Activated T-helper 2 cell treated with anti-CD3 and anti-CD28 coated beads, Interferon-gamma antibody, Interleukin-2, Interleukin-4, amounts not matched to agents 10 μg/mL and 5 μg/mL and 100 μg/mL, durations not matched to agents 14 hours and 24 hours and 36 hours (primary cell): ENCODE results near the gene NSD2. TPM values are rescaled to one million over a fixed set of nuclear protein-coding genes. Genes with fewer than 3 reads are reported as not detected.

Source experiments
- DNase-seq: peaks from one replicate; pipeline ENCODE4 v3.0.0; 2021; ENCODE audit warnings: low spot score
- H3K27ac Mint-ChIP-seq: one replicate; pipeline ENCODE4 v1.8.0; 2021; ENCODE audit warnings: mixed read lengths
- H3K27me3 Mint-ChIP-seq: one replicate; pipeline ENCODE4 v1.8.0; 2021; ENCODE audit warnings: low read depth, mixed read lengths
- H3K36me3 Mint-ChIP-seq: one replicate; pipeline ENCODE4 v1.8.0; 2021; ENCODE audit warnings: low read depth, mixed read lengths
- H3K4me1 Mint-ChIP-seq: one replicate; pipeline ENCODE4 v1.8.0; 2021; ENCODE audit warnings: low read depth, mixed read lengths
- H3K4me3 Mint-ChIP-seq: one replicate; pipeline ENCODE4 v1.8.0; 2021; ENCODE audit warnings: low read depth, mild to moderate bottlenecking, moderate library complexity, mixed read lengths
- H3K9me3 Mint-ChIP-seq: one replicate; pipeline ENCODE4 v1.8.0; 2021; ENCODE audit warnings: mixed read lengths
- intact Hi-C: fragments of 100-400 bp; cut with micrococcal nuclease; formaldehyde crosslinking; loops from one replicate; pipeline ENCODE4 v1.15.1; 2023
- total RNA-seq: library from RNA; stranded (reverse); gene quantifications from 2 replicates; pipeline ENCODE4 v1.2.3, GENCODE V29; 2022

NSD2 gene
- total RNA-seq, 1 donor from 2014 or later = 208 TPM

GRCh38 chr4:1862055-1862911 is 8.9 kb upstream of the NSD2 start:
- intact Hi-C loops = no loop called here
- Mint-ChIP-seq H3K27ac (peak overlapping the region; percentile 28), H3K9me3 (no peaks in the 10 kb centered on the region), H3K4me1 (peaks cover 22% of the 10 kb centered on the region), H3K4me3 (peak overlapping the region; percentile 64), H3K36me3 (no peaks in the 10 kb centered on the region), H3K27me3 (no peaks in the 10 kb centered on the region)
- no peak for DNase-seq

DNA sequence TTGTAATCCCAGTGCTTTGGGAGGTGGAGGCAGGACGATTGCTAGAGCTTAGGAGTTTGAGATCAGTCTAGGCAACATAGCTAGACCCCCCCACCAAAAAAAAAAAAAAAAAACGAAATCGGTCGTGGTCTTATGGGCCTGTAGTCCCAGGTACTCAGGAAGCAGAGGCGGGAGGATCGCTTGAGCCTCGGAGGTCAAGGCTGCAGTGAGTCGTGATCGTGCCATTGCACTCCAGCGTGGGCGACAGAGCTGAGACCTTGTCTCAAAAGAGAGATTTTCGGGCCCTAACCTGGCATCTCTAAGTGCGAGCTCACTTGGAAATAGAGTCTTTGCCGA is 8.3 kb upstream of the NSD2 start:
- no peak for DNase-seq
- Mint-ChIP-seq H3K27ac (no peak overlapping the region), H3K9me3 (no peaks in the 10 kb centered on the region), H3K4me3 (peak overlapping the region; percentile 51), H3K36me3 (no peaks in the 10 kb centered on the region), H3K4me1 (peaks cover 18% of the 10 kb centered on the region), H3K27me3 (no peaks in the 10 kb centered on the region)
- intact Hi-C loops = no loop called here

DNA sequence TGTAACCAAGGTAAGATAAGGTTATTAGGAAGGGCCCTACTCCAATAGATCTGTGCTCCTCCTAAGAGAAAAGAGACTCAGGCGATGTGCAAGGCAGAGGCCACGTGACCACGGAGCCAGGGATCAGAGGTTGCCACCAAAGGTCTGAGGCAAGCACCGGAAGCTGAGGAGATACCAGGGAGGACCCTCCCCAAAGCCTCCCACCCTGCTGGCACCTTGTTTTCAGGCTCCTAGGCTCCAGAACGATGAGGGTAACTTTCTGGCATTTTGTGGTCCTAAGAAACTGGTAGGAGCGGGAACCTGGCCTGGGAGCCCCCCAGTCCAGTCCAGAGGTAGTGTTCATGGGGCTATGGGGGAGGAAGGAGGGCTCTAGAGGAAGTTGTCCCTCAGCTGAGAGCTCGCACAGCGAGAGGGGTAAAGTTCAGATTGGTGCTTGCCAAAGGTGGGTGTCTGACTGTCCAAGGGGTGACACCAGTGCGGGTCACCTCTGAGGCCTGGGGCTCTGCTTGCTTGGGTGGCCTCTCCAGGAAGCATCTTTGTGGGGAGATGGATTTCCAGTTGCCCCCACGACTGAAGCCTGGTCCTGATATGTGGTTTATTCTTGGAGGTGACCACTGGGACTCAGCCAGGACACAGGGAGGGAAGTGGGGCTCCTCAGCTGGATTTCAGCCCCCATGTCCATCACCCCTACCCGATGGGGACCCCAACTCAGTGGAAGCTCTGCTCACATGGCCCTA is 7.7 kb upstream of the NSD2 start:
- DNase-seq = no peak
- peak overlapping the region; percentile 51 for H3K4me3 Mint-ChIP-seq
- no peaks in the 10 kb centered on the region for H3K27me3 Mint-ChIP-seq
- no peaks in the 10 kb centered on the region for H3K36me3 Mint-ChIP-seq
- no peak overlapping the region for H3K27ac Mint-ChIP-seq
- H3K4me1 Mint-ChIP-seq = peaks cover 18% of the 10 kb centered on the region
- intact Hi-C loops = no loop called here
- no peaks in the 10 kb centered on the region for H3K9me3 Mint-ChIP-seq

GRCh38 chr4:1864076-1865008 is 6.9 kb upstream of the NSD2 start:
- Mint-ChIP-seq H3K4me1 (peaks cover 19% of the 10 kb centered on the region), H3K4me3 (no peak overlapping the region), H3K27ac (no peak overlapping the region), H3K36me3 (no peaks in the 10 kb centered on the region), H3K27me3 (no peaks in the 10 kb centered on the region), H3K9me3 (no peaks in the 10 kb centered on the region)
- intact Hi-C loops = no loop called here
- no peak for DNase-seq

DNA sequence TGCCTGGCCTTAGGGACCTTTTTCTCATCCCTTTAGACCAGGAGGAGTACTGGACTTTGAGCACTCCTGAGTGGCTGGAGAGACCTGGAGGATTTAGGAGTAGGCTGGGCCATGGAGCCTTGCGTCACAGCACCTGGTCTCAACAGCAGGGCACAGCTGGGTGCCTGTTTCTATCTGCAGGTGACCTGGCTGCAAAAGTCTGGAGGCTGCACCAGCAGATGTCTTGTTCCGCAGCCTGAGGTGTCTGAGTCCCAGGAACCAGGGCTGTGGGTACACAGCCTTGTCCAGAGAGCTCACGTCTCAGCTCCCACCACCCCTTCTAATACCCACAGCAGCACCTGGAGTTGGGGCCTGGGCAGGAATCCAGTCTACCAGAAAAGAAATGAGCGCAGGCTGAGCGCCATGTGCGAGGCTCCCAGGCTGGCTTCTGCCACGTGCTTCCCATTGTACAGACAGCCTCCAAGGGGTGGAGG is 5.0 kb upstream of the NSD2 start:
- no peaks in the 10 kb centered on the region for H3K36me3 Mint-ChIP-seq
- peaks cover 23% of the 10 kb centered on the region for H3K4me1 Mint-ChIP-seq
- DNase-seq = no peak
- H3K4me3 Mint-ChIP-seq = no peak overlapping the region
- no peaks in the 10 kb centered on the region for H3K27me3 Mint-ChIP-seq
- intact Hi-C loops = no loop called here
- H3K27ac Mint-ChIP-seq = no peak overlapping the region
- H3K9me3 Mint-ChIP-seq = no peaks in the 10 kb centered on the region

DNA sequence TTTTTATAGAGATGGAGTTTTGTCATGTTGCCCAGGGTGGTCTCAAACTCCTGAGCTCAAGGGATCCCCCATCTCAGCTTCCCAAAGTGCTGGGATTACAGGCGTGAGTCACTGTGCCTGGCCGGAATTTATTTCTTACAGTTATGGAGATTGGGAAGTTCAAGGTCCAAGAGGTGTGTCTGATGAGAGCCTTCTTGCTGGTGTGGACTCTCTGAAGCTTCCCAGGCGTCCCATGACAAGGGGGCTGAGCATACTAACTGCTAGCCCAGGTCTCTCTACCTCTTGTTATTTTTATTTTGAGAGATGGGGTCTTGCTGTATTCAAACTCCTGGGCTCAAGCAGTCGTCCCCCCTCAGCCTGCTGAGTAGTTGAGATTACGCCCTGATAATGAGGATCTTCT is 2.9 kb upstream of the NSD2 start:
- Mint-ChIP-seq H3K9me3 (no peaks in the 10 kb centered on the region), H3K27me3 (no peaks in the 10 kb centered on the region), H3K4me1 (peaks cover 12% of the 10 kb centered on the region), H3K36me3 (peaks cover 10% of the 10 kb centered on the region), H3K4me3 (no peak overlapping the region), H3K27ac (no peak overlapping the region)
- no peak for DNase-seq
- intact Hi-C loops = no loop called here

DNA sequence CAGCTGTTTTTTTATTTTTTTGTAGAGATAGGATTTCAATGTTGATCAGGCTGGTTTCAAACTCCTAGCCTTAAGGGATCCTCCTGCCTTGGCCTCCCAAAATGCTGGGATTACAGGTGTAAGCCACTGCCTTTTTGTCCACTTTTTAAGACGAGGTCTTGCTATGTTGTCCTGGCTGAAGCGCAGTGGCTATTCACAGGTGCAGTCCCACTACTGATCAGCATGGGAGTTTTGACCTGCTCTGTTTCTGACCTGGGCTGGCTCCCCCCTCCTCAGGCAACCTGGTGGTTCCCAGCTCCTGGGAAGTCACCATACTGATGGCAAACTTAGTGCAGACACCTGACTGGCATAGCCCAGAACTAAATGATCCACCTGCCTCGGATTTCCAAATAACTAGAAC is 2.3 kb upstream of the NSD2 start:
- Mint-ChIP-seq H3K27ac (peak overlapping the region; percentile 49), H3K36me3 (peaks cover 10% of the 10 kb centered on the region), H3K4me3 (no peak overlapping the region), H3K4me1 (peaks cover 17% of the 10 kb centered on the region), H3K9me3 (no peaks in the 10 kb centered on the region), H3K27me3 (no peaks in the 10 kb centered on the region)
- intact Hi-C loops = no loop called here
- no peak for DNase-seq

DNA sequence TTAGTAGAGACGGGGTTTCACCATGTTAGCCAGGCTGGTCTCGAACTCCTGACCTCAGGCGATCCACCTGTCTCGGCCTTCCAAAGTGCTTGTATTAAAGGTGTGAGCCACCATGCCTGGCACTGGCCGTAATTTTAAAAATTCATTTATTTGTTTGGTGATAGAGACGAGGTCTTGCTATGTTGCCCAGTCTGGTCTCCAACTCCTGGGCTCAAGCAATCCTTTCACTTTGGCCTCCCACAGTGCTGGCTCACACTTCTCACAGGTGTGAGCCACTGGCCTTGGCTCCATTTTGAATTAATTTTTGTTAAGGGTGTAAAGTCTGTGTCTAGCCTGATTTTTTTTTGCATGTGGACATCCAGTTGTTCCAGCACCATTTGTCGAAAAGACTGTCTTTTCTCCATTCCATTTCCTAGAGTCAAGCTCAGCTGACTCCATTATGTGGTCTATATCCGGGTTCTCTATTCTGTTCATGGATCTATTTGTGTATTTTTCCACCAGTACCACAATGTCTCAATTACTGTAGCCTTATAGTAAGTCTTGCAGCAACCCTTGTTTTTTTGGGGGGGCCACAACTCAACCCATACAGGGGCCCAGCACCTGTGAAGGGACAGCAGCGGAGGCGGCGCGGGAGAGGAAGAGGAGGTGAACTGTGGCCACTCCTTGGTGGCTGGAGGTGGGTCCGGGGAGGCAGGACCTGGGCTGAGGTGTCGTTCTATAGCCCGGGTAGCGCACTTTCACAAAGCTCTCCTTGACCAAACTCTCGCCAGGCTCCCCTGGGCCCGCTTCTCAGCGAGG is 1.5 kb upstream of the NSD2 start:
- Mint-ChIP-seq H3K4me1 (peaks cover 25% of the 10 kb centered on the region), H3K27me3 (no peaks in the 10 kb centered on the region), H3K9me3 (no peaks in the 10 kb centered on the region), H3K27ac (peak overlapping the region; percentile 86), H3K4me3 (peak overlapping the region; percentile 82), H3K36me3 (peaks cover 15% of the 10 kb centered on the region)
- intact Hi-C loops = loop anchor here (1.0 to 5.0 kb wide), 3 partner anchors 13 to 543 kb away; partner anchors contain the start of genes LETM1, TACC3 and TMEM129
- DNase-seq = no peak

DNA sequence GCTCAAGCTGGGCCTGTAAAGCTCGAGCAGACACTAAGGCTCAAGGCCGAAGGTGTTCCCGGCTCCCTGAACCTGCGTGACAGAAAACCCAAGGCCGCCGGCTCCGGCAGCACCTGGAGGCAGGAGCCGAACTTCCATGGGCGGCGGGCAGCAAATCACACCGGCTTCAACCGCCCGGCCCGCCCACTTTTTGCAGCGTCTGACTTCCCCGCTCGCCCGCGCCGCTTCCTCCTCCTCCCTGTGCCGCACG is 940 bp upstream of the NSD2 start:
- peak overlapping the region; percentile 82 for H3K4me3 Mint-ChIP-seq
- peak; percentile 87 for DNase-seq
- peaks cover 17% of the 10 kb centered on the region for H3K36me3 Mint-ChIP-seq
- intact Hi-C loops = loop anchor here (1.0 to 5.0 kb wide), 3 partner anchors 14 to 542 kb away; partner anchors contain the start of genes LETM1, TACC3 and TMEM129
- no peaks in the 10 kb centered on the region for H3K27me3 Mint-ChIP-seq
- H3K27ac Mint-ChIP-seq = peak overlapping the region; percentile 86
- peaks cover 29% of the 10 kb centered on the region for H3K4me1 Mint-ChIP-seq
- no peaks in the 10 kb centered on the region for H3K9me3 Mint-ChIP-seq

DNA sequence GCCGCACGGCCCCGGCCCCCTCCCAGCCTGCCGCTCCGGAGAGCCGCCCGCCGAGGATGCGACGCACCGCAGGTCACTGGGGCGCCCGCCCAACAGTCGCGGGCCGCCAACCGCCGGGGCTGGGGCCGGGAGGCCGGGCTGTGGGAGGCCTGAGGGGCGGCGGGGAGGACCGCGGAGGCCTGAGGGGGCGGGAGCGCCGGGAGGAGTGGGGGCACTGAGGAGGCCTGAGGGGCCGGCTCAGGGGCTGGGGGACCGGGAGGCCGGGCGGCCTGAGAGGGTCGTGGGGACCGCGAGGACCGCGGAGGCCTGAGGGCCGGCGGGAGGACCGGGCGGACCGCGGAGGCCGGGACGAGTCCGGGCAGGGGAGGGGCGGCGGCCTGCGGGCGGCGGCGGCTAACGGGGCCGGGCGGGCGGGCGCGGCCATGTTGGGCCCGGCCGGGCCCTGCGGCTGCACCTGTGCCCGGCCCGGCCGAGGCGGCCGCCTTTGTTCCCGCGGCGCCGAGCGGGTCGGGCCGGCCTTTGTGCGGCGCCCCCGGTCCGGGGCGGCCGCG is 353 bp downstream of the NSD2 start:
- DNase-seq = no peak
- H3K27ac Mint-ChIP-seq = no peak overlapping the region
- no peak overlapping the region for H3K4me3 Mint-ChIP-seq
- peaks cover 29% of the 10 kb centered on the region for H3K4me1 Mint-ChIP-seq
- peaks cover 17% of the 10 kb centered on the region for H3K36me3 Mint-ChIP-seq
- no peaks in the 10 kb centered on the region for H3K9me3 Mint-ChIP-seq
- intact Hi-C loops = loop anchor here (2.0 to 5.0 kb wide), 3 partner anchors 151 to 541 kb away; partner anchors contain the start of genes SLBP, TACC3 and TMEM129
- H3K27me3 Mint-ChIP-seq = no peaks in the 10 kb centered on the region

DNA sequence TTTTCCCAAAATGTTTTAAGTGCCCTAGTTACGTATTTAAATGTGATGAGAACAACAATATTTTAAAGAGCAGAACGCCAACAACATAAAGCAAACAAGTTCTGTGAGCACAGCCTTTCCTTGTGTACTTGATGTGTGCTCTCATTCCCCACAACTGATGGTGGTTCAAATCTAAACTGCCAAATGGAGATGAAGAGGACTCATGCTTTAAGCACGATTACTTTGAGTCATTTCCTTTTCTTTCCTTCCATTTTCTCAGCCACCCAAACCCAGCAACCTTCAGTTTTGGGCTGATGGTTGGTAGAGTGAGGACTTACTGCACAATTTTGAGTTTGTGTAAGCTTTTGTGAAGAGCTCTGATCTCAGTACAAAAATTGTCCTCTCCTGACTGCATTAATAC is 1.7 kb downstream of the NSD2 start:
- Mint-ChIP-seq H3K27ac (peak overlapping the region; percentile 97), H3K27me3 (no peaks in the 10 kb centered on the region), H3K4me3 (peak overlapping the region; percentile 99), H3K36me3 (peaks cover 25% of the 10 kb centered on the region), H3K4me1 (peaks cover 36% of the 10 kb centered on the region), H3K9me3 (no peaks in the 10 kb centered on the region)
- peak; percentile 33 for DNase-seq
- intact Hi-C loops = loop anchor here (1.0 to 5.0 kb wide), 3 partner anchors 26 to 539 kb away; partner anchors contain the start of gene SLBP
